IgD-negative memory B cell (primary cell): Measurements from ENCODE around the gene ERAP2. TPM values are rescaled to one million over a fixed set of nuclear protein-coding genes. Genes with fewer than 3 reads are reported as not detected.
A peak's percentile ranks its signal among the peaks of the same experiment; 100 is the strongest.
"Not testable (repeated sequence)": the region's sequence is repeated elsewhere in the genome, so short reads cannot be mapped to it uniquely, and the experiment has no call there.

ENCODE experiments used
- H3K27ac Mint-ChIP-seq, 3 donors: one replicate each; pipeline ENCODE4 v1.8.0; 2020 to 2022; ENCODE audit warnings: mild to moderate bottlenecking in 3 of 3, mixed read lengths in 3 of 3, moderate library complexity in 1 of 3
- H3K27me3 Mint-ChIP-seq: one replicate; pipeline ENCODE4 v1.8.0; 2021; ENCODE audit warnings: mixed read lengths
- H3K36me3 Mint-ChIP-seq: one replicate; pipeline ENCODE4 v1.8.0; 2020; ENCODE audit warnings: mild to moderate bottlenecking, mixed read lengths
- H3K4me1 Mint-ChIP-seq, 3 donors: one replicate each; pipeline ENCODE4 v1.8.0; 2020 to 2022; ENCODE audit warnings: mixed read lengths in 3 of 3, mild to moderate bottlenecking in 1 of 3
- H3K4me3 Mint-ChIP-seq, 4 donors: one replicate each; pipeline ENCODE4 v1.8.0; 2020 to 2022; ENCODE audit warnings: mild to moderate bottlenecking in 4 of 4, mixed read lengths in 4 of 4, moderate library complexity in 3 of 4
- H3K9me3 Mint-ChIP-seq, 3 donors: one replicate each; pipeline ENCODE4 v1.8.0; 2020 to 2021; ENCODE audit warnings: mixed read lengths in 3 of 3, mild to moderate bottlenecking in 1 of 3
- polyA plus RNA-seq: library from polyadenylated mRNA; unstranded; fragments of 300-500 nt; fragmentation: Illumina TruSeq; gene quantifications from one replicate; pipeline ENCODE4 v1.2.3, GENCODE V29; 2021

ERAP2 gene
- polyA plus RNA-seq = 87.4 TPM

- peaks cover 5% of the 10 kb centered on the region for H3K36me3 Mint-ChIP-seq
- H3K4me3 Mint-ChIP-seq = peak within 1 kb of the TSS; percentile 97 to 99 (median 98)
- H3K27ac Mint-ChIP-seq = peak within 1 kb of the TSS; percentile 73 to 99 (median 98)
- no peaks in the 10 kb centered on the region for H3K9me3 Mint-ChIP-seq
- no peaks in the 10 kb centered on the region for H3K27me3 Mint-ChIP-seq
- peaks cover 49 to 59% (median 54%) of the 10 kb centered on the region in 3 donors for H3K4me1 Mint-ChIP-seq
Observed at GRCh38 chr5:96876292-96876850, at the start of gene ERAP2. ERAP2 (plus strand) TSS chr5:96876500; CDS start chr5:96879686, 3,186 bp downstream.

GRCh38 chr5:96829297-96829696 lies 47.0 kb upstream of the ERAP2 start:
- no peak overlapping the region for H3K4me3 Mint-ChIP-seq
- no peaks in the 10 kb centered on the region for H3K9me3 Mint-ChIP-seq
- H3K36me3 Mint-ChIP-seq = no peaks in the 10 kb centered on the region
- peaks cover 9% of the 10 kb centered on the region for H3K27me3 Mint-ChIP-seq
- no peaks in the 10 kb centered on the region for H3K4me1 Mint-ChIP-seq
- no peak overlapping the region for H3K27ac Mint-ChIP-seq

GRCh38 chr5:96834016-96834415 lies 42.3 kb upstream of the ERAP2 start:
- Mint-ChIP-seq H3K36me3 (no peaks in the 10 kb centered on the region), H3K4me1 (no peaks in the 10 kb centered on the region), H3K27me3 (peaks cover 1% of the 10 kb centered on the region), H3K4me3 (no peak overlapping the region), H3K9me3 (no peaks in the 10 kb centered on the region), H3K27ac (peak overlapping the region in 1 of 3 donors; percentile 41)

- H3K4me1 Mint-ChIP-seq = peaks cover 0 to 12% (median 4%) of the 10 kb centered on the region in 3 donors
- no peaks in the 10 kb centered on the region for H3K36me3 Mint-ChIP-seq
- no peak overlapping the region for H3K27ac Mint-ChIP-seq
- no peaks in the 10 kb centered on the region for H3K9me3 Mint-ChIP-seq
- H3K27me3 Mint-ChIP-seq = peaks cover 1% of the 10 kb centered on the region
- H3K4me3 Mint-ChIP-seq = no peak overlapping the region
Observed at GRCh38 chr5:96835791-96836191, 40.5 kb upstream of the ERAP2 start.

- H3K27me3 Mint-ChIP-seq = peaks cover 5% of the 10 kb centered on the region
- H3K4me3 Mint-ChIP-seq = no peak overlapping the region
- no peaks in the 10 kb centered on the region for H3K9me3 Mint-ChIP-seq
- H3K27ac Mint-ChIP-seq = no peak overlapping the region
- H3K4me1 Mint-ChIP-seq = peaks cover 0 to 12% (median 4%) of the 10 kb centered on the region in 3 donors
- no peaks in the 10 kb centered on the region for H3K36me3 Mint-ChIP-seq
Observed at GRCh38 chr5:96836817-96837216, 39.5 kb upstream of the ERAP2 start.

GRCh38 chr5:96837303-96837702 lies 39.0 kb upstream of the ERAP2 start:
- Mint-ChIP-seq H3K36me3 (no peaks in the 10 kb centered on the region), H3K4me3 (no peak overlapping the region), H3K4me1 (peaks cover 0 to 12% (median 4%) of the 10 kb centered on the region in 3 donors), H3K9me3 (no peaks in the 10 kb centered on the region), H3K27me3 (peaks cover 5% of the 10 kb centered on the region), H3K27ac (no peak overlapping the region)

- H3K27ac Mint-ChIP-seq = no peak overlapping the region
- no peaks in the 10 kb centered on the region for H3K36me3 Mint-ChIP-seq
- H3K9me3 Mint-ChIP-seq = no peaks in the 10 kb centered on the region
- H3K27me3 Mint-ChIP-seq = peaks cover 5% of the 10 kb centered on the region
- H3K4me1 Mint-ChIP-seq = peaks cover 0 to 12% (median 4%) of the 10 kb centered on the region in 3 donors
- no peak overlapping the region for H3K4me3 Mint-ChIP-seq
Observed at GRCh38 chr5:96838201-96839070, 37.9 kb upstream of the ERAP2 start.

- H3K27ac Mint-ChIP-seq = peak overlapping the region in 1 of 3 donors; percentile 38
- H3K9me3 Mint-ChIP-seq = no peaks in the 10 kb centered on the region
- H3K36me3 Mint-ChIP-seq = no peaks in the 10 kb centered on the region
Observed at GRCh38 chr5:96839071-96839592, 37.2 kb upstream of the ERAP2 start.

GRCh38 chr5:96841931-96842330 lies 34.4 kb upstream of the ERAP2 start:
- H3K36me3 Mint-ChIP-seq, H3K27ac Mint-ChIP-seq, H3K9me3 Mint-ChIP-seq, H3K4me3 Mint-ChIP-seq, H3K27me3 Mint-ChIP-seq: not testable (repeated sequence)
- H3K4me1 Mint-ChIP-seq = peaks cover 3 to 12% (median 5%) of the 10 kb centered on the region in 3 donors

More at GRCh38 chr5:96839071-96839592, 37.2 kb upstream of the ERAP2 start:
- H3K27me3 Mint-ChIP-seq = peaks cover 5% of the 10 kb centered on the region
- no peak overlapping the region for H3K4me3 Mint-ChIP-seq
- peaks cover 3 to 12% (median 4%) of the 10 kb centered on the region in 3 donors for H3K4me1 Mint-ChIP-seq

- H3K27me3 Mint-ChIP-seq = peaks cover 6% of the 10 kb centered on the region
- no peaks in the 10 kb centered on the region for H3K9me3 Mint-ChIP-seq
- H3K36me3 Mint-ChIP-seq = no peaks in the 10 kb centered on the region
- peaks cover 4 to 12% (median 5%) of the 10 kb centered on the region in 3 donors for H3K4me1 Mint-ChIP-seq
- H3K27ac Mint-ChIP-seq = no peak overlapping the region
- no peak overlapping the region for H3K4me3 Mint-ChIP-seq
Observed at GRCh38 chr5:96843140-96843539, 33.2 kb upstream of the ERAP2 start.

- Mint-ChIP-seq H3K36me3 (no peaks in the 10 kb centered on the region), H3K4me3 (no peak overlapping the region), H3K9me3 (peaks cover 1 to 5% (median 4%) of the 10 kb centered on the region in 3 donors), H3K27ac (no peak overlapping the region), H3K4me1 (peaks cover 4 to 11% (median 5%) of the 10 kb centered on the region in 3 donors), H3K27me3 (peaks cover 7% of the 10 kb centered on the region)
Observed at GRCh38 chr5:96844481-96844990, 31.8 kb upstream of the ERAP2 start.

- Mint-ChIP-seq H3K27ac (no peak overlapping the region), H3K9me3 (peaks cover 1 to 6% (median 4%) of the 10 kb centered on the region in 3 donors), H3K4me3 (no peak overlapping the region), H3K36me3 (no peaks in the 10 kb centered on the region), H3K4me1 (peaks cover 0 to 1% (median 0%) of the 10 kb centered on the region in 3 donors), H3K27me3 (peaks cover 4% of the 10 kb centered on the region)
Observed at GRCh38 chr5:96851312-96852062, 24.8 kb upstream of the ERAP2 start.

GRCh38 chr5:96852759-96853158 lies 23.5 kb upstream of the ERAP2 start:
- H3K4me1 Mint-ChIP-seq = peaks cover 0 to under 1% (median 0%) of the 10 kb centered on the region in 3 donors
- H3K9me3 Mint-ChIP-seq = peaks cover 1 to 6% (median 4%) of the 10 kb centered on the region in 3 donors
- H3K4me3 Mint-ChIP-seq = no peak overlapping the region
- H3K36me3 Mint-ChIP-seq = no peaks in the 10 kb centered on the region
- no peak overlapping the region for H3K27ac Mint-ChIP-seq
- peaks cover 2% of the 10 kb centered on the region for H3K27me3 Mint-ChIP-seq

- peaks cover 0 to 6% (median 4%) of the 10 kb centered on the region in 3 donors for H3K9me3 Mint-ChIP-seq
- H3K36me3 Mint-ChIP-seq = no peaks in the 10 kb centered on the region
Observed at GRCh38 chr5:96854067-96854466, 22.2 kb upstream of the ERAP2 start.

More at GRCh38 chr5:96854067-96854466, 22.2 kb upstream of the ERAP2 start:
- H3K27me3 Mint-ChIP-seq = peaks cover 2% of the 10 kb centered on the region
- no peaks in the 10 kb centered on the region for H3K4me1 Mint-ChIP-seq
- no peak overlapping the region for H3K27ac Mint-ChIP-seq
- H3K4me3 Mint-ChIP-seq = no peak overlapping the region
